Stimulated activated CD8-positive, alpha-beta memory T cell treated with anti-CD3 and anti-CD28 coated beads, Interleukin-15, amount 100 ng/mL, for 4 hours (primary cell): Measurements from ENCODE around the gene PC.

Experiments used
- DNase-seq, 2 donors: peaks; one replicate each; pipeline ENCODE4 v3.0.0-alpha.2; 2020; ENCODE audit warnings: low read depth in 2 of 2

PC gene

GRCh38 chr11:66953081-66953833, 4.9 kb downstream of the PC start:
- DNase-seq: no peak

DNA sequence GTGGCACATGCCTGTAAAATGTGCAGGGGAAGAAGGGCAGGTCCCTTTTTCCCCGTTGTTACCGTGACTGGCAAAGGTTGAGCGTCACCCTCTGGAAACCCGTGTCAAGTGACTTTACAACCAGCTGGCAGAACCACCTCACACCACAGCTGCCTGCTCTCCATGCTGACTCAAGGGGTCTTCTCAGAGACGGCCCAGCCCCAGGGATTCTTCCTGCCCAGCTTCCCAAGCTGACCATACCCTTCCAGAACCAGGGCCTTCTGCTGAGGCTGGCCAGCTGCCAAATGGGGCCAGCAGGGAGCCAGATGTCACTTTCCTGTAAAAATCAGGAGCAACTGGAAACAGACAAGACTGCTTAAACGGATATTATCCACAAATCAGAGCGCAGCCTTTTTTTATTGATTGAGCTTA, 6.3 kb downstream of the PC start:
- no peak for DNase-seq

DNA sequence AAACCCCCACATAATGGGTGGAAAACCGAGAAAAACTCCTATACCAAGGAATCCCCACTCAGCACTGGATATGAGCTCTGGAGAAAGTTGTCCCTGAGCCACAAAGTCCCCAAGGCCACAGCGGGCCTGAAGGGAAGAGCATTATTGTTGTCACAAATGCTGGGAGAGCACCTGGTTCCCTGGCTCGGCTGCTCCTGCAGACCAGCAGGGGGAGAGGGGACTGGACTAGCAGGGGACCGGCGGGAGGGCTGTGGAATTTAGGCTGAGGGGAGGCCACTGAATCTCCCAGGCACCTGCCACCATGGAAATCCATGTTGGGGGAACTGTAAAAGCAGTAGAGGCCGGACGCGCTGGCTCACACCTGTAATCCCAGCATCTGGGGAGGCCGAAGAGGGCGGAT, 7.0 kb downstream of the PC start:
- DNase-seq: no peak

DNA sequence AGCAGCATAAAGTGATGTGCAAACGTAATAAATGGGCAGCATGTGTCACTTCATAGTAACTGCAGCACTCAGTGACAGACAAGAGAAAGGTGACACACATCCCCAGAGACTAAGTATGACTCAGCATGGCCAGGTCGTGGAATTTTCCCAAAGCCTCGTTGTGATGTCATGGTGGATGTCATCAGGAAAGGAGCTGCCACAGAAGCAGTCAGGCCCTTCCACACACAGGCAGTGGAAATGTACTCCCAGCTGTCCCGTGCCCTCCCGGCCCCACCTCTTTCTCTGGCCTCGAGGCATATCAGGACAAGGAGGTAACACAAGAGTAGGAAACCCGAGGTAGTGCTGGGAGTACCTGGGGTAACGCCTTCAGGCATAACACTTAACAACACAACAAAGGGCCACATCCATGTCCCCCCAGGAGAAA, 8.1 kb downstream of the PC start:
- no peak for DNase-seq

- DNase-seq: no peak
These were observed 19.5 kb downstream of the PC start for GRCh38 chr11:66938582-66939135.

- DNase-seq: no peak
These were observed 20.9 kb downstream of the PC start for GRCh38 chr11:66937193-66937733.

DNA sequence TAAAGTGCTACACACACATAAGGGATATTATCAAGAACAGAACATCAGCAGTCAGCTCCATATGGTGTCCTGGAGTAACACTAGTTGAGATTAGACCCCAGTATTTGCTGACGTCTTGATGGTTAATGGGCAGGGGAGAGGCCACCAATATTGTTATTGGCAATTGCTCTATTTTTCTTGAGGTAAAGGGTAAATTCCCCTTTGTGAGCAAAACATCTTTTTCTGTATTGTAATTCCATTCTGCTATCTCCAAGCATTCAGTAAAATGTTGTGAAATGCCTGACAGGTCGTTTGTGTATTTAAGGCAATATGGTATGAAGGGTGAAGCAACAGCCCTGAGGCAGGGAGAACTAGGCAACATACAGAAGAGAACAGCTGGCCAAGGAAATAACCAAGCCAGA, 21.9 kb downstream of the PC start:
- DNase-seq: no peak

- DNase-seq: no peak
These were observed 23.0 kb downstream of the PC start for GRCh38 chr11:66934950-66935779.

GRCh38 chr11:66933531-66933930, 24.7 kb downstream of the PC start:
- no peak for DNase-seq

DNA sequence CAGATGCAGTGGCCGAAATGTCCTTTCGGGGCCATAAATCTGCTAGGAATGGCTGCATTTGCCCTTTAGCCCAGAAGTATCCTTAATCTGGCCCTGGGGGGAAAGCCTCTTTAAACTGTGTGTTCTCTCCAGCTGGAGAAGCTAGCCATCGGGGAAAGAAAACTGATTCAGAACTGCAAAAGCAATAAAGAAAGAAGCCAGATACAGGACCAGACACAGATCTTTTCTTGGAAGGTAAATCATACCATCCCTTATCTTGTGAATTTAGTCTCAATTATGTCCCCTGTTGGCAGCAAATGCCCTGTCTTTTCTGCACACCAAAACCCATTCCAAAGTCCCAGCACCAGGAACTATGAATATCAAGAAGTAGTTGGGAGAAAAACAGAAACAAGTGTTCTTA, 25.6 kb downstream of the PC start:
- no peak for DNase-seq

DNA sequence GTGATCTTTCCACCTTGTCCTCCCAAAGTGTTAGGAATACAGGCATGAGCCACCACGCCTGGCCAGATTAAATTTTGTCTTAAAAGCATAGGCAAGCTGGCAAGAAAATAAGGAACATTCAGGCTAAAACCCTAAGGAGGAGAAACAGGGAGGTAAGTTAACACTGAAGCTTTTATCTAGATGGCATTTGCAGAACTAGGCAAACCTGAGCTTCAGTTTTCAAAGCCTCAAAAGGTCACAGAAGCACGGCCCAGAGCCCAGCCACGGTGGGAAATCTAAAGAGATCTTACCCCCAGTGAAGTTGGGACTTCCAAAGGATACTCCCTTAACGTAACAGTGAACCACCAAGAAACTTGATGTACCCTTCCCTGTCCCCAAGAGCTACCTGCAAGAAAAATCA, 28.4 kb downstream of the PC start:
- DNase-seq: no peak

GRCh38 chr11:66924272-66924671, 33.9 kb downstream of the PC start:
- DNase-seq: no peak

DNA sequence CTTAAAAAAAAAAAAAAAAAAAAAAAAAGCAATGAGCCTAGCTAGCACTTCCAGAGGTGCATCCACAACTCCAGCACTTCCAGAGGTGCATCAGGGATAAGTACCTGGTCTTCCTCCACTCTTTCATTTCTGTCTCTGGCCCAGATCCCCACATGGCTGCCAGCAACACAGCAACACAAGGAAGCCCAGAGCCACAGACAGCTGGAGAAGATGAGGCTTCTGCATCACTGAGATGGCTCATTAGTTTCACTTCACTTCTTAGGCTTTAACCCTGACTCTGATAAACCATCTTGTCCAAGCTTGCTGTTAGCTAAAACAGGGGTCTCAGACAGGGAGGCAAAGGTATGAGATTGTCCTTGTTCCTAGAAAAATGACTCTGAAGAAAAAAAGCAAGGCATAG, 35.6 kb downstream of the PC start:
- no peak for DNase-seq

DNA sequence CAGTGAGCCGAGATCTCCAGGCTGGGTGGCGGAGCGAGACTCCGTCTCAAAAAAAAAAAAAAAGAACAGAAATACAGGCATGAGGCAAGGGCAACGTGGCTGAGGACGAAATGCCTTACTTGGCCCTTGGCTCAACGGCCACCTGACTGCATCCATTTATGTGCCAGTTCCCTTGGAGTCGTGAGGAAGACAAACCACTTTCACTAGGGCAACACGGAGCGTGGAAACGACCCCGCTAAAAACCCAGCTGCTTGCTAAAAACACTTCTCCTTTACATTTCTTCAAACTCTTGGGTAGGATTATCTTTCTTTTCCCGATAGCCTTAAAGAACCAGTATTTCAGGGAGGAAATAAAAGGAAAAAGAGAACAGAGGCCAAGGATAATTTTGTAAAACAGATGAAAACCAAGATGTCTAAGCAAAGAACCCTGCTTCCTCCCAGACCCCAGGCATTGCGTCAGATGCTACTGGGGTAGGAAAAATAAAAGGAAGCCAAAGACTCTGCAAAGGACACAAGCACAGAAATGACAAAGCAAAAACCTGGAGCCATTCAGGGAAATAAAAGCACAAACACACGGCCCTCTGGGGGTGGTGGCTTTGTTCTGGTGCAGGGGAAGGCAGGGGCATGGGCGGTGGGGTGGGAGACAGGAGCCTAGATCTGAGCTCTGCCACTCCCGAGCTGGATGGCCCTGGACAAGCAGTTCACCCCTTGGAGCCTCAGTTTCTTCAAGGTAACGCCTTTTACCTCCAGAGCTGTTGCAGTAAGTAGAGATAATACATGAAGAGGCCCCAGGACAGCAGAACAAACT, 37.0 kb downstream of the PC start:
- no peak for DNase-seq

DNA sequence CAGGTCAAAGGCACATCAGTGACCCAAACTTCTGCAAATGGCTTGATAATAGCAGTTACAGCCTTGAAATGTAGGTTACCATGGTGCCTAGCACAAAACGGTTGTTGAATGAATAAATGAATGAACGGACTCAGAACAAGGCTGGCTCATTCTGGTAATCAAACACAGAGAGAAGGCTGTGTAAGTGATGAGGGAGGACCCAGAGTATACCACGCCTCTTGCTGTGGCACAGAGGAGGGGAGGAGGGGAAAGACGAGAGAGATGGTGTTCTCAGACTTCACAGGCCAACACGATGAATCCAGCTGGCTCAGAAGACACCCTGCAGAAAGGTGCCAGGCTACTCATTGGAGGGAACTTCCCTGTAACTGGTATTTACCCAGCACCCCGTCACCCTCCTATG, 38.3 kb downstream of the PC start:
- no peak for DNase-seq

DNA sequence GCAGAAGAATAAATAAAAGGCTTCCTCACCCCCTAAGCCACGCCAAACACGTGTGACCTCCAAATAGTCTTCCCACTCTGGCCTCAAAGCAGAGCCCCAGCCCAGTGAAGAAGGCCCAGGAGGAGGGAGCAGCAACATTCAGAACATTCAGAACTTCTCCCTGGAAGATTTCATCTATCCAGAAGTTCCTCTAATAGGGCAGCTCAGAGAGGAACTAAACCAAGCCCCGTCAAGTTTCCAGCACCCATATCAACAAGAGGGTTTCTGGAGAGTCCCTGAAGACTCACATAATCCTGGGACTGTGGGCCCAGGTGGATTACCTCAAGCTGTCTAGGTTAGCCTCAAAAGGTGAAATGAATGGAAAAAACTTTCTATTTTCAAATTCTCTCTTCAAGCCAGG, 39.4 kb downstream of the PC start:
- no peak for DNase-seq

DNA sequence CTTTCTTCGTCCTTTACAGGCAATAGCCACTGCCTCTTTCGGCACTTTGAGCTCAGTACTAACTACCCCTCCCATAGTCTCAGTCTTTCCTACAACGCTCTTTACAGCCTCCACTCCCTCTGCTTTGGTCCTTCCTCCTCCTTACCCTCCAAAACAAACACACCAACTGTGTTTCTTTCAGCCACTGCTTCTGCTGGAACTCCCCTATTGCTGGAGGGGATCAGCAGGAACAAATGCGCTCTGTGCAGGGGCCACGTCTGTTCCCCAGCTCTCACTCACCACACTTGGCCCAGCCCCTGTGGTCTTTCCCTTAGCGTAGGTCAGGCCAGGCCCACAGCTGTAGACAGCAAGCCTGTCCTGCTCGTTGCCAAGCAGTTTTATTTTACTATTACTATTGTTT, 42.3 kb downstream of the PC start:
- DNase-seq: no peak

GRCh38 chr11:66915046-66915832, 42.9 kb downstream of the PC start:
- no peak for DNase-seq

- no peak for DNase-seq
These were observed 43.7 kb downstream of the PC start for GRCh38 chr11:66914505-66914904.

- DNase-seq: no peak
These were observed 45.3 kb downstream of the PC start for GRCh38 chr11:66912911-66913310.

GRCh38 chr11:66912361-66912760, 45.8 kb downstream of the PC start:
- DNase-seq: no peak
